ENCODE data around the gene PES1.

The PES1 gene

DNA sequence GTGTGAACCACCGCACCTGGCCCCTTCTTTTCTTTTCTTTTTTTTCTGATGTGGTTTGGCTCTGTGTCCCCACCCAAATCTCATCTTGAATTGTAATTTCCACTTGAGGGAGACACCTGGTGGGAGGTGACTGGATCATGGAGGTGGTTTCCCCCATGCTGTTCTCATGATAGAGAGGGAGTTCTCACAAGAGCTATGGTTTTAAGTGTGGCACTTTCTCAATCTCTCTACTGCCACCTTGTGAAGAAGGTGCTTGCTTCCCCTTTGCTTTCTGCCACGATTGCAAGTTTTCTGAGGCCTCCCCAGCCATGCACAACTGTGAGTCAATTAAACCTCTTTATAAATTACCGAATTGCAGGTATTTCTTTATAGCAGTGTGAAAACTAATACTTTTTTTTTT is 10.3 kb upstream of the PES1 start:
- Histone ChIP-seq H2BK120ac (ENCODE audit: low read depth, low read length) (no peak overlapping the region), H4K8ac (ENCODE audit: low read depth, low read length) (no peak overlapping the region), H3K4me3 (ENCODE audit: low read length) (no peak overlapping the region), H3K56ac (ENCODE audit: low read length) (no peak overlapping the region), H3K27ac (ENCODE audit: low read depth, low read length) (no peak overlapping the region), H3K36me3 (ENCODE audit: control insufficient read depth, insufficient read depth, low read length) (no peaks in the 10 kb centered on the region), H3K9ac (ENCODE audit: low read length) (no peak overlapping the region), H3K23ac (ENCODE audit: low read length) (no peak overlapping the region), H3K27me3 (ENCODE audit: insufficient read depth, low read length, poor library complexity) (no peaks in the 10 kb centered on the region), H3K79me2 (ENCODE audit: control insufficient read depth, insufficient read depth, low read length) (no peaks in the 10 kb centered on the region), H2BK5ac (ENCODE audit: low read length) (no peak overlapping the region), H3K4ac (ENCODE audit: low read depth, low read length) (no peak overlapping the region), H3K4me1 (ENCODE audit: control insufficient read depth, low read depth, low read length) (peaks cover 2% of the 10 kb centered on the region), H2BK15ac (replicated peaks; ENCODE audit: low read depth) (no peak overlapping the region), H2AK5ac (ENCODE audit: low read length) (no peak overlapping the region), H4K5ac (ENCODE audit: low read length) (no peak overlapping the region), H3K18ac (ENCODE audit: low read length) (no peak overlapping the region), H3K79me1 (ENCODE audit: low read length) (no peaks in the 10 kb centered on the region), H3K4me2 (ENCODE audit: low read length) (no peak overlapping the region)
- WGBS (ENCODE audit: extremely low coverage, insufficient coverage, low lambda C conversion rate), result no CpG with 5 or more reads among the region's 3 CpGs
- DNase-seq, result peak; percentile 76

DNA sequence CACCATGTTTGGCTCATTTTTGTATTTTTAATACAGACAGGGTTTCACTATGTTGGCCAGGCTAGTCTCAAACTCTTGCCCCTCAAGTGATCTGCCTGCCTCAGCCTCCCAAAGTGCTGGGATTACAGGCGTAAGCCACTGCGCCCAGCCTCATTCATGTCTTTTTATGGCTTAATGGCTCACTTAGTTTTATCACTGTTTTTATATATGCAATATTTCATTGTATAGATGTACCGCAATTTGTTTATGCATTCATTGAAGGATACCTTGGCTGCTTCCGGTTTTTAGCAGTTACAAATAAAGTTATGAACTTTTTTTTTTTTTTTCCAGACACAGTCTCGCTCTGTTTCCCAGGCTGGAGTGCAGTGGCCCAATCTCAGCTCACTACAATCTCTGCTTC is 9.8 kb upstream of the PES1 start:
- no peak overlapping the region for H2BK120ac ChIP-seq (ENCODE audit: low read depth, low read length)

DNA sequence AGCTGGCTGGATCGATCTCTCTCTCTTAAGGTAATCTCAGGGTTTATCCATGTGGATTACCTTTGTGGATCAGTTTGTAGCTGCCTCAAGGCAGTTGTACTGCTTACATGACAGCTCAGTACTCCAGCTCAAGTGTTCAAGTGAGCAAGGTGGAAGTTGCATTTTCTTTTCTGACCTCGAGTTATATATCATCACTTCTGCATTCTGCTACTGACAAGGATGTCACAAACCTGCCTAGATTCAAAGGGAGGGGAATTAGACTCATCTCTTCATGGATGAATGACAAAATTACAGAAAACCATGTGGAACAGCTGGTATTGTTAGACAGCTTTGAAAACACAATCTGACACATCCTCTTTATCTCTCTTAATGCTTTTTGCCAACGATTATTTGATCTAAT is 9.2 kb upstream of the PES1 start:
- no peak overlapping the region for H2BK120ac ChIP-seq (ENCODE audit: low read depth, low read length)
- H2BK15ac ChIP-seq (replicated peaks; ENCODE audit: low read depth), result no peak overlapping the region
- H3K4me1 ChIP-seq (ENCODE audit: control insufficient read depth, low read depth, low read length), result peaks cover 2% of the 10 kb centered on the region
- H3K36me3 ChIP-seq (ENCODE audit: control insufficient read depth, insufficient read depth, low read length), result no peaks in the 10 kb centered on the region
- DNase-seq, result no peak
- no peak overlapping the region for H2BK5ac ChIP-seq (ENCODE audit: low read length)
- no peak overlapping the region for H3K56ac ChIP-seq (ENCODE audit: low read length)
- no peak overlapping the region for H3K4me2 ChIP-seq (ENCODE audit: low read length)
- no peak overlapping the region for H4K5ac ChIP-seq (ENCODE audit: low read length)
- H2AK5ac ChIP-seq (ENCODE audit: low read length), result no peak overlapping the region
- H3K4ac ChIP-seq (ENCODE audit: low read depth, low read length), result no peak overlapping the region
- no peak overlapping the region for H4K8ac ChIP-seq (ENCODE audit: low read depth, low read length)
- no peak overlapping the region for H3K18ac ChIP-seq (ENCODE audit: low read length)
- H3K23ac ChIP-seq (ENCODE audit: low read length), result no peak overlapping the region
- no peak overlapping the region for H3K9ac ChIP-seq (ENCODE audit: low read length)
- H3K79me2 ChIP-seq (ENCODE audit: control insufficient read depth, insufficient read depth, low read length), result no peaks in the 10 kb centered on the region
- H3K4me3 ChIP-seq (ENCODE audit: low read length), result no peak overlapping the region
- no peaks in the 10 kb centered on the region for H3K79me1 ChIP-seq (ENCODE audit: low read length)
- WGBS (ENCODE audit: extremely low coverage, insufficient coverage, low lambda C conversion rate), result no CpG with 5 or more reads among the region's 3 CpGs
- H3K27ac ChIP-seq (ENCODE audit: low read depth, low read length), result no peak overlapping the region
- no peaks in the 10 kb centered on the region for H3K27me3 ChIP-seq (ENCODE audit: insufficient read depth, low read length, poor library complexity)

More for the DNA sequence above, 9.8 kb upstream of the PES1 start:
- Histone ChIP-seq H2AK5ac (ENCODE audit: low read length) (no peak overlapping the region), H3K27ac (ENCODE audit: low read depth, low read length) (no peak overlapping the region), H3K23ac (ENCODE audit: low read length) (no peak overlapping the region), H3K4ac (ENCODE audit: low read depth, low read length) (no peak overlapping the region), H3K79me2 (ENCODE audit: control insufficient read depth, insufficient read depth, low read length) (no peaks in the 10 kb centered on the region), H4K8ac (ENCODE audit: low read depth, low read length) (no peak overlapping the region), H4K5ac (ENCODE audit: low read length) (no peak overlapping the region), H3K9ac (ENCODE audit: low read length) (no peak overlapping the region), H3K18ac (ENCODE audit: low read length) (no peak overlapping the region), H2BK15ac (replicated peaks; ENCODE audit: low read depth) (no peak overlapping the region), H3K36me3 (ENCODE audit: control insufficient read depth, insufficient read depth, low read length) (no peaks in the 10 kb centered on the region), H3K56ac (ENCODE audit: low read length) (no peak overlapping the region), H3K4me3 (ENCODE audit: low read length) (no peak overlapping the region), H3K27me3 (ENCODE audit: insufficient read depth, low read length, poor library complexity) (no peaks in the 10 kb centered on the region), H3K4me1 (ENCODE audit: control insufficient read depth, low read depth, low read length) (peaks cover 2% of the 10 kb centered on the region), H3K4me2 (ENCODE audit: low read length) (no peak overlapping the region), H3K79me1 (ENCODE audit: low read length) (no peaks in the 10 kb centered on the region), H2BK5ac (ENCODE audit: low read length) (no peak overlapping the region)
- no peak for DNase-seq
- WGBS (ENCODE audit: extremely low coverage, insufficient coverage, low lambda C conversion rate), result no CpG with 5 or more reads among the region's 5 CpGs

DNA sequence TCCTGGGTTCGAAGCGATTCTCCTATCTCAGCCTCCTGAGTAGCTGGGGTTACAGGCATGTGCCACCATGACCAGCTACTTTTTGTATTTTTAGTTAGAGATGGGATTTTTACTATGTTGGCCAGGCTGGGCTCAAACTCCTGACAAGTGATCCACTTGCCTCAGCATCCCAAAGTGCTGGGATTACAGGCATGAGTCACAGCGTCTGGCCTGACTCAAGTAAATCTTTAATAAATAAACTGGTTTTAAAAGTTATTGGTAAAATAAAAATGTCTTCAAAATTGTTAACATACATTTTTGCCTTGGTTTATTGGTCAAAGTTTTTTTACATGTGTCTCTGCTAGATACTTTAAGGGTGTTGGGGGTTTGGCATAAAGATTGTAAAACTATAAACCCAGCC is 7.3 kb upstream of the PES1 start:
- H3K4me2 ChIP-seq (ENCODE audit: low read length), result no peak overlapping the region
- no peak overlapping the region for H3K23ac ChIP-seq (ENCODE audit: low read length)
- WGBS (ENCODE audit: extremely low coverage, insufficient coverage, low lambda C conversion rate), result no CpG with 5 or more reads among the region's 3 CpGs
- no peaks in the 10 kb centered on the region for H3K27me3 ChIP-seq (ENCODE audit: insufficient read depth, low read length, poor library complexity)
- H3K56ac ChIP-seq (ENCODE audit: low read length), result no peak overlapping the region
- no peak overlapping the region for H3K9ac ChIP-seq (ENCODE audit: low read length)
- H2BK15ac ChIP-seq (replicated peaks; ENCODE audit: low read depth), result no peak overlapping the region
- no peaks in the 10 kb centered on the region for H3K4me1 ChIP-seq (ENCODE audit: control insufficient read depth, low read depth, low read length)
- no peak overlapping the region for H2BK120ac ChIP-seq (ENCODE audit: low read depth, low read length)
- no peak for DNase-seq
- H3K18ac ChIP-seq (ENCODE audit: low read length), result no peak overlapping the region
- H2AK5ac ChIP-seq (ENCODE audit: low read length), result no peak overlapping the region
- H3K4ac ChIP-seq (ENCODE audit: low read depth, low read length), result no peak overlapping the region
- no peak overlapping the region for H3K4me3 ChIP-seq (ENCODE audit: low read length)
- no peaks in the 10 kb centered on the region for H3K79me1 ChIP-seq (ENCODE audit: low read length)
- H3K27ac ChIP-seq (ENCODE audit: low read depth, low read length), result no peak overlapping the region
- no peaks in the 10 kb centered on the region for H3K36me3 ChIP-seq (ENCODE audit: control insufficient read depth, insufficient read depth, low read length)
- H2BK5ac ChIP-seq (ENCODE audit: low read length), result no peak overlapping the region
- H3K79me2 ChIP-seq (ENCODE audit: control insufficient read depth, insufficient read depth, low read length), result no peaks in the 10 kb centered on the region
- no peak overlapping the region for H4K5ac ChIP-seq (ENCODE audit: low read length)
- H4K8ac ChIP-seq (ENCODE audit: low read depth, low read length), result no peak overlapping the region

DNA sequence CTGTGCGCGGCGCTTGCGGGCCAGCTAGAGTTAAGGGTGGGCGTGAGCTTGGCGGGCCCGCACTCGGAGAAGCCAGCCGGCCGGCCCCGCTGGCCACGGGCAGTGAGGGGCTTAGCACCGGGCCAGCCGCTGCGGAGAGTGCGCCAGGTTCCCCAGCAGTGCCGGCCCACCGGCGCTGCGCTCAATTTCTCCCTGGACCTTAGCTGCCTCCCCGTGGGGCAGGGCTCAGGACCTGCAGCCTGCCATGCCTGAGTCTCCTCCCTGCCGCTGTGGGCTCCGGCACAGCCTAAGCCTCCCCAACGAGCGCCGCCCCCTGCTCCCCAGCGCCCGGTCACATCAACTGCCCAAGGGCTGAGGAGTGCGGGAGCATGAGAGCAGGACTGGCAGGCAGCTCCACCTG is 5.2 kb upstream of the PES1 start:
- Histone ChIP-seq H4K8ac (ENCODE audit: low read depth, low read length) (no peak overlapping the region), H3K4me1 (ENCODE audit: control insufficient read depth, low read depth, low read length) (no peaks in the 10 kb centered on the region), H3K27ac (ENCODE audit: low read depth, low read length) (no peak overlapping the region), H3K4me3 (ENCODE audit: low read length) (no peak overlapping the region), H3K4me2 (ENCODE audit: low read length) (no peak overlapping the region), H2BK15ac (replicated peaks; ENCODE audit: low read depth) (no peak overlapping the region), H3K4ac (ENCODE audit: low read depth, low read length) (no peak overlapping the region), H3K79me1 (ENCODE audit: low read length) (no peaks in the 10 kb centered on the region), H3K23ac (ENCODE audit: low read length) (no peak overlapping the region), H2BK5ac (ENCODE audit: low read length) (no peak overlapping the region), H3K79me2 (ENCODE audit: control insufficient read depth, insufficient read depth, low read length) (no peaks in the 10 kb centered on the region), H3K9ac (ENCODE audit: low read length) (no peak overlapping the region), H3K18ac (ENCODE audit: low read length) (no peak overlapping the region), H3K56ac (ENCODE audit: low read length) (no peak overlapping the region), H4K5ac (ENCODE audit: low read length) (no peak overlapping the region), H3K36me3 (ENCODE audit: control insufficient read depth, insufficient read depth, low read length) (no peaks in the 10 kb centered on the region), H2AK5ac (ENCODE audit: low read length) (no peak overlapping the region), H2BK120ac (ENCODE audit: low read depth, low read length) (no peak overlapping the region), H3K27me3 (ENCODE audit: insufficient read depth, low read length, poor library complexity) (no peaks in the 10 kb centered on the region)
- WGBS (ENCODE audit: extremely low coverage, insufficient coverage, low lambda C conversion rate), result no CpG with 5 or more reads among the region's 29 CpGs
- no peak for DNase-seq

DNA sequence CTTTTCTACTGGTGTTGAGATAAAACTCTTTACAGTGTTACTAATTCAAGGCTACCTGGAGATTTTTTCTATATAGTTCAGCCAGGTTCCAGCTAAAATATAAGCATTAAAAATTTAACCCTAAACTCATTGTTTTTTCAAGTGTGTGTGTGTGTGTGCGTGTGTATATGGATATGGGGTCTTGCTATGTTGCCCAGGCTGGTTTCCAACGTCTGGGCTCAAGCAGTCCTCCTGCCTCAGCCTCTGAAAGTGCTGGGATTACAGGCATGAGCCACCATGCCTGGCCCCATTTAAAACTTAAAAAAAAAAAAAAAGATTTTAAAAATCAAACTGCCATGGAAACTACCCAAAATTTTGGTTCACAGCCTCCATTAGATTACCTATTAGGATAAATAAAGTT is 4.5 kb upstream of the PES1 start:
- Histone ChIP-seq H3K23ac (ENCODE audit: low read length) (no peak overlapping the region), H3K4me3 (ENCODE audit: low read length) (no peak overlapping the region), H3K27ac (ENCODE audit: low read depth, low read length) (no peak overlapping the region), H2AK5ac (ENCODE audit: low read length) (no peak overlapping the region), H3K4me1 (ENCODE audit: control insufficient read depth, low read depth, low read length) (no peaks in the 10 kb centered on the region), H3K36me3 (ENCODE audit: control insufficient read depth, insufficient read depth, low read length) (no peaks in the 10 kb centered on the region), H2BK120ac (ENCODE audit: low read depth, low read length) (no peak overlapping the region), H2BK5ac (ENCODE audit: low read length) (no peak overlapping the region), H3K79me2 (ENCODE audit: control insufficient read depth, insufficient read depth, low read length) (peaks cover 3% of the 10 kb centered on the region), H3K18ac (ENCODE audit: low read length) (no peak overlapping the region), H4K5ac (ENCODE audit: low read length) (no peak overlapping the region), H3K4ac (ENCODE audit: low read depth, low read length) (no peak overlapping the region), H3K79me1 (ENCODE audit: low read length) (peaks cover 3% of the 10 kb centered on the region), H2BK15ac (replicated peaks; ENCODE audit: low read depth) (no peak overlapping the region), H3K9ac (ENCODE audit: low read length) (no peak overlapping the region), H3K4me2 (ENCODE audit: low read length) (no peak overlapping the region), H3K56ac (ENCODE audit: low read length) (no peak overlapping the region), H3K27me3 (ENCODE audit: insufficient read depth, low read length, poor library complexity) (no peaks in the 10 kb centered on the region), H4K8ac (ENCODE audit: low read depth, low read length) (no peak overlapping the region)
- WGBS (ENCODE audit: extremely low coverage, insufficient coverage, low lambda C conversion rate), result no CpG with 5 or more reads among the region's 2 CpGs
- DNase-seq, result no peak

Data from mesendoderm (in vitro differentiated cells).